Measurements from ENCODE around the gene PFKL.

DNA sequence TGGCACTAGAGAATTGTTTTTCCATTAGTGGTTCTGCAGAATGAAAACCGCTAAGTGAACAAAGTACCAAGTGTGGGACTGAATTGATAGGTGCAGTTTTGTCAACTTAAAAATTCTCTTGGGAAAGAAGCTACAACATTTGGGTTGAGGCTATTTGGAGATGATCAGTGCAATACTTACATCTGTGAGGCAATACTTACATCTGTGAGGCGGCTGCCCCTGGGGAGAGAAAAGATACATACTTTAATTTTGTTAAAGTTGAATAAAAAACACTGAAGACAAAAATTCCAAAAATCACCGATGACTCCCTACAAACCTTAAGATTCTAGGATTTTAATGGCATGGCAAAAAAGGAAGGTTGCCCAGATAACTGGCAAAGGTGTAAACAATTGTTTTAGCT, 37.6 kb downstream of the PFKL start:
- no peak for TF ChIP-seq EZH2 (IDR thresholded peaks at IDR 0.05; ENCODE audit: low read length, missing control alignments)
- TF ChIP-seq, protein P1, sequence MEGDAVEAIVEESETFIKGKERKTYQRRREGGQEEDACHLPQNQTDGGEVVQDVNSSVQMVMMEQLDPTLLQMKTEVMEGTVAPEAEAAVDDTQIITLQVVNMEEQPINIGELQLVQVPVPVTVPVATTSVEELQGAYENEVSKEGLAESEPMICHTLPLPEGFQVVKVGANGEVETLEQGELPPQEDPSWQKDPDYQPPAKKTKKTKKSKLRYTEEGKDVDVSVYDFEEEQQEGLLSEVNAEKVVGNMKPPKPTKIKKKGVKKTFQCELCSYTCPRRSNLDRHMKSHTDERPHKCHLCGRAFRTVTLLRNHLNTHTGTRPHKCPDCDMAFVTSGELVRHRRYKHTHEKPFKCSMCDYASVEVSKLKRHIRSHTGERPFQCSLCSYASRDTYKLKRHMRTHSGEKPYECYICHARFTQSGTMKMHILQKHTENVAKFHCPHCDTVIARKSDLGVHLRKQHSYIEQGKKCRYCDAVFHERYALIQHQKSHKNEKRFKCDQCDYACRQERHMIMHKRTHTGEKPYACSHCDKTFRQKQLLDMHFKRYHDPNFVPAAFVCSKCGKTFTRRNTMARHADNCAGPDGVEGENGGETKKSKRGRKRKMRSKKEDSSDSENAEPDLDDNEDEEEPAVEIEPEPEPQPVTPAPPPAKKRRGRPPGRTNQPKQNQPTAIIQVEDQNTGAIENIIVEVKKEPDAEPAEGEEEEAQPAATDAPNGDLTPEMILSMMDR (conservative IDR thresholded peaks at IDR 0.05 in 1 of 2, IDR thresholded peaks at IDR 0.05 in 1 of 2; ENCODE audit: low read depth in 1 of 2, low read length in 2 of 2): no peak
